GM21515 (cell line): ENCODE data around the gene NOXO1.

Experiments
- ATAC-seq: cut with Tn5 transposase; IDR thresholded peaks from one replicate; pipeline ENCODE4 v1.9.1; 2021; ENCODE audit not compliant: unreplicated experiment

Gene NOXO1

GRCh38 chr16:1998360-1998835 lies 17.1 kb upstream of the NOXO1 start:
- no peak for ATAC-seq

- no peak for ATAC-seq
Observed at GRCh38 chr16:1997494-1998359, 16.5 kb upstream of the NOXO1 start.

- no peak for ATAC-seq
Observed at GRCh38 chr16:1993731-1994131, 12.5 kb upstream of the NOXO1 start.

- no peak for ATAC-seq
Observed at GRCh38 chr16:1992704-1993317, 11.5 kb upstream of the NOXO1 start.

GRCh38 chr16:1991948-1992703 lies 10.9 kb upstream of the NOXO1 start:
- ATAC-seq = peak; percentile 48

GRCh38 chr16:1991588-1991947 lies 10.3 kb upstream of the NOXO1 start:
- ATAC-seq = no peak

GRCh38 chr16:1991135-1991551 lies 9.9 kb upstream of the NOXO1 start:
- ATAC-seq = no peak

GRCh38 chr16:1990351-1991134 lies 9.3 kb upstream of the NOXO1 start:
- no peak for ATAC-seq

- no peak for ATAC-seq
Observed at GRCh38 chr16:1990101-1990350, 8.8 kb upstream of the NOXO1 start.

GRCh38 chr16:1989209-1990100 lies 8.2 kb upstream of the NOXO1 start, which contains the start of gene SYNGR3:
Gene SYNGR3, plus strand, starts transcription at chr16:1989970. Its CDS starts 133 bp downstream, at chr16:1990103.
- no peak for ATAC-seq

GRCh38 chr16:1987198-1987597 lies 5.9 kb upstream of the NOXO1 start:
- ATAC-seq = no peak

GRCh38 chr16:1985466-1986150 lies 4.3 kb upstream of the NOXO1 start:
- no peak for ATAC-seq

GRCh38 chr16:1984347-1985225 lies 3.3 kb upstream of the NOXO1 start:
- peak; percentile 12 for ATAC-seq

GRCh38 chr16:1983544-1984346 lies 2.5 kb upstream of the NOXO1 start, which contains the start of gene GFER:
Gene GFER, plus strand, starts transcription at chr16:1984193. Its CDS starts 26 bp downstream, at chr16:1984219.
- ATAC-seq = peak; percentile 66

GRCh38 chr16:1982991-1983543 lies 1.8 kb upstream of the NOXO1 start:
- ATAC-seq = no peak

GRCh38 chr16:1982013-1982433 lies 754 bp upstream of the NOXO1 start:
- ATAC-seq = no peak

- no peak for ATAC-seq
Observed at GRCh38 chr16:1980770-1981087, 540 bp downstream of the NOXO1 start.
